Medulla oblongata (tissue), 1 donor: Measurements from ENCODE around the gene AGAP1.

Experiments
- DNase-seq: peaks from one replicate; pipeline ENCODE4 v3.0.0-alpha.2; 2015; ENCODE audit errors: extremely low spot score

Gene AGAP1

GRCh38 chr2:235868224-235868623, 374.4 kb downstream of the AGAP1 start:
- DNase-seq, result no peak

- DNase-seq, result peak; percentile 40
Measured at GRCh38 chr2:235868645-235869044, 374.8 kb downstream of the AGAP1 start.

- DNase-seq, result no peak
Measured at GRCh38 chr2:235870515-235870914, 376.7 kb downstream of the AGAP1 start.

- no peak for DNase-seq
Measured at GRCh38 chr2:235876099-235876679, 382.3 kb downstream of the AGAP1 start.

- no peak for DNase-seq
Measured at GRCh38 chr2:235877275-235877802, 383.5 kb downstream of the AGAP1 start.

- no peak for DNase-seq
Measured at GRCh38 chr2:235879116-235879515, 385.3 kb downstream of the AGAP1 start.

GRCh38 chr2:235883675-235884074, 389.8 kb downstream of the AGAP1 start:
- no peak for DNase-seq

- no peak for DNase-seq
Measured at GRCh38 chr2:235889302-235889630, 395.4 kb downstream of the AGAP1 start.

- DNase-seq, result no peak
Measured at GRCh38 chr2:235893129-235893698, 399.4 kb downstream of the AGAP1 start.

- no peak for DNase-seq
Measured at GRCh38 chr2:235894839-235895238, 401.0 kb downstream of the AGAP1 start.

- no peak for DNase-seq
Measured at GRCh38 chr2:235896061-235896460, 402.2 kb downstream of the AGAP1 start.

- DNase-seq, result no peak
Measured at GRCh38 chr2:235897992-235898391, 404.1 kb downstream of the AGAP1 start.

- no peak for DNase-seq
Measured at GRCh38 chr2:235898766-235899165, 404.9 kb downstream of the AGAP1 start.

GRCh38 chr2:235900631-235901030, 406.8 kb downstream of the AGAP1 start:
- no peak for DNase-seq

GRCh38 chr2:235901243-235901642, 407.4 kb downstream of the AGAP1 start:
- DNase-seq, result no peak

- DNase-seq, result no peak
Measured at GRCh38 chr2:235903782-235904584, 410.1 kb downstream of the AGAP1 start.

- no peak for DNase-seq
Measured at GRCh38 chr2:235904585-235904931, 410.7 kb downstream of the AGAP1 start.

- DNase-seq, result no peak
Measured at GRCh38 chr2:235908826-235909225, 415.0 kb downstream of the AGAP1 start.

GRCh38 chr2:235909358-235909757, 415.5 kb downstream of the AGAP1 start:
- no peak for DNase-seq

- no peak for DNase-seq
Measured at GRCh38 chr2:235910067-235910466, 416.2 kb downstream of the AGAP1 start.

GRCh38 chr2:235911125-235911524, 417.3 kb downstream of the AGAP1 start:
- DNase-seq, result no peak

GRCh38 chr2:235911633-235912233, 417.9 kb downstream of the AGAP1 start:
- no peak for DNase-seq

GRCh38 chr2:235914756-235915155, 420.9 kb downstream of the AGAP1 start:
- DNase-seq, result no peak
